ENCODE measurements around the gene RTKN. TPM values are rescaled to one million over a fixed set of nuclear protein-coding genes. Genes with fewer than 3 reads are reported as not detected.
"Not testable (repeated sequence)": the region's sequence is repeated elsewhere in the genome, so short reads cannot be mapped to it uniquely, and the experiment has no call there.

Gene RTKN
- total RNA-seq, 2 donors from 2014 or later = 83.6 to 117 TPM

DNA sequence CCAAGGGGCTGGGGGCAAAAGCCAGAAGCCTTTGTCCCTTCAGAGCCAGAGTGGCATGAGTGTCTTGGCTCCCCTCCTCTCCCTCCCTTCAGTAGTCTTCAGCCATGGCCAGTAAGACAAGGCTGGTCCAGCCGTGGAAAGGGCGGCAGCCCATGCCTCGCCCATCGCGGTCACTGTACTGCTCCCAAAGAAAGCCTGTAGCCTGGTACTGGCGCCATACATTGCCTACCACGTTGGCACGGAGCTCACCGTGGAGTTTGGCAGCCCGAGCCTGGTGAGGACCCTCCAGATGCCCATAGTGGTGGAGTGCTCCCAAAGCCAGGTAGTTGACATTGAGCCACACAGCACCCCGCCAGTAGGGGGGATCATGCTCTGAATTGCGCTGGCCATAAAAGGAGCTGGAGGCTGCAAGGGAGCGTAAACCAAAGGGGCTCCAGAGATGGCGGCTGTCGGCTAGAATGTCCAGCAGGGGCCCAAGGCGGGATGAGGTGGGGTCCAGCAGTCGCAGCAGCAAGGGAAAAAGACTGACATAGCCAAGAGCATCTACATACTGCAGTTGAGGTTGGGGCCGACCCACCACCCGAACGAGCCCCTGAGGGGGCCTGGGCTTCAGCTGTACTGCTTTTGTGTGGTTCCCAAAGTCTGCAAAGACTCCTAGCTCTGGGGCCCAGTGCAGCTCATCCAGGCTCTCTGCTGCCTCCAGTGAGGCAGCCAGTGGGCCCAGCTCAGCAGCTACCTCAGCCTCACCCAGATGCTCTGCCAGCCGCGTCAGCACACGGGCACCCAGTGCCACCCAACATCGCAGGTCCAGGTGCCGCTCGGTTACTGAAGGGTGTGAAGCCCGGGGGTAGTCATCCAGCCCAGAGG, 19.7 kb upstream of the RTKN start:
- H3K4me3 Mint-ChIP-seq = no peak overlapping the region
- H3K36me3 ChIP-seq (ENCODE audit: control insufficient read depth, insufficient read depth, low read length) = peaks cover 28% of the 10 kb centered on the region
- H3K4me1 ChIP-seq (ENCODE audit: control insufficient read depth, insufficient read depth, low read length) = no peaks in the 10 kb centered on the region
- H3K9me3 Mint-ChIP-seq = no peaks in the 10 kb centered on the region
- H3K4me3 ChIP-seq (ENCODE audit: low read length) = no peak overlapping the region
- TF ChIP-seq, protein P1, sequence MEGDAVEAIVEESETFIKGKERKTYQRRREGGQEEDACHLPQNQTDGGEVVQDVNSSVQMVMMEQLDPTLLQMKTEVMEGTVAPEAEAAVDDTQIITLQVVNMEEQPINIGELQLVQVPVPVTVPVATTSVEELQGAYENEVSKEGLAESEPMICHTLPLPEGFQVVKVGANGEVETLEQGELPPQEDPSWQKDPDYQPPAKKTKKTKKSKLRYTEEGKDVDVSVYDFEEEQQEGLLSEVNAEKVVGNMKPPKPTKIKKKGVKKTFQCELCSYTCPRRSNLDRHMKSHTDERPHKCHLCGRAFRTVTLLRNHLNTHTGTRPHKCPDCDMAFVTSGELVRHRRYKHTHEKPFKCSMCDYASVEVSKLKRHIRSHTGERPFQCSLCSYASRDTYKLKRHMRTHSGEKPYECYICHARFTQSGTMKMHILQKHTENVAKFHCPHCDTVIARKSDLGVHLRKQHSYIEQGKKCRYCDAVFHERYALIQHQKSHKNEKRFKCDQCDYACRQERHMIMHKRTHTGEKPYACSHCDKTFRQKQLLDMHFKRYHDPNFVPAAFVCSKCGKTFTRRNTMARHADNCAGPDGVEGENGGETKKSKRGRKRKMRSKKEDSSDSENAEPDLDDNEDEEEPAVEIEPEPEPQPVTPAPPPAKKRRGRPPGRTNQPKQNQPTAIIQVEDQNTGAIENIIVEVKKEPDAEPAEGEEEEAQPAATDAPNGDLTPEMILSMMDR (conservative IDR thresholded peaks at IDR 0.05) = peak; percentile 67
- no peaks in the 10 kb centered on the region for H3K27me3 Mint-ChIP-seq (ENCODE audit: insufficient read depth)
- peaks cover 19% of the 10 kb centered on the region for H3K4me1 Mint-ChIP-seq
- peaks cover 27% of the 10 kb centered on the region for H3K36me3 Mint-ChIP-seq (ENCODE audit: low read depth)
- no peak overlapping the region for H3K9ac ChIP-seq (ENCODE audit: extremely low read depth, low read length, poor library complexity, severe bottlenecking)
- no peaks in the 10 kb centered on the region for H3K27me3 ChIP-seq (ENCODE audit: control insufficient read depth, insufficient read depth, low read length, poor library complexity, severe bottlenecking)
- peak overlapping the region; percentile 35 for H3K27ac Mint-ChIP-seq
- H3K27ac ChIP-seq (ENCODE audit: low read depth, low read length) = no peak overlapping the region
- H3K9me3 ChIP-seq (ENCODE audit: control insufficient read depth, low read length) = no peaks in the 10 kb centered on the region
- whole genome bisulfite sequencing, 2 experiments (ENCODE audit: insufficient coverage in 1 of 2, insufficient read length in 1 of 2) = 92 to 96% methylated on average over 25 to 27 of the region's 27 CpGs
- DNase-seq = peak; percentile 86

DNA sequence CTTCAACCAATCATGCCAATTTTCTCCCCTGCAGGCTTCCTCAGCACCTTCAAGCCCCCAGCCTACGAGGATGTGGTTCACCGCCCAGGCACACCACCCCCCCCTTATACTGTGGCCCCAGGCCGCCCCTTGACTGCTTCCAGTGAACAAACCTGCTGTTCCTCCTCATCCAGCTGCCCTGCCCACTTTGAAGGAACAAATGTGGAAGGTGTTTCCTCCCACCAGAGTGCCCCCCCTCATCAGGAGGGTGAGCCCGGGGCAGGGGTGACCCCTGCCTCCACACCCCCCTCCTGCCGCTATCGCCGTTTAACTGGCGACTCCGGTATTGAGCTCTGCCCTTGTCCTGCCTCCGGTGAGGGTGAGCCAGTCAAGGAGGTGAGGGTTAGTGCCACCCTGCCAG, 18.4 kb upstream of the RTKN start:
- WGBS, 2 experiments (ENCODE audit: insufficient coverage in 1 of 2, insufficient read length in 1 of 2) = 96 to 100% methylated on average over 1 to 10 of the region's 10 CpGs
- peaks cover 27% of the 10 kb centered on the region for H3K36me3 Mint-ChIP-seq (ENCODE audit: low read depth)
- not testable (repeated sequence) for H3K4me1 ChIP-seq (ENCODE audit: control insufficient read depth, insufficient read depth, low read length); H3K27me3 Mint-ChIP-seq (ENCODE audit: insufficient read depth); H3K27ac ChIP-seq (ENCODE audit: low read depth, low read length); H3K4me3 Mint-ChIP-seq; DNase-seq; H3K9me3 Mint-ChIP-seq; H3K4me3 ChIP-seq (ENCODE audit: low read length); H3K27me3 ChIP-seq (ENCODE audit: control insufficient read depth, insufficient read depth, low read length, poor library complexity, severe bottlenecking); H3K9ac ChIP-seq (ENCODE audit: extremely low read depth, low read length, poor library complexity, severe bottlenecking); H3K27ac Mint-ChIP-seq; H3K9me3 ChIP-seq (ENCODE audit: control insufficient read depth, low read length)
- peaks cover 29% of the 10 kb centered on the region for H3K4me1 Mint-ChIP-seq
- peaks cover 28% of the 10 kb centered on the region for H3K36me3 ChIP-seq (ENCODE audit: control insufficient read depth, insufficient read depth, low read length)

DNA sequence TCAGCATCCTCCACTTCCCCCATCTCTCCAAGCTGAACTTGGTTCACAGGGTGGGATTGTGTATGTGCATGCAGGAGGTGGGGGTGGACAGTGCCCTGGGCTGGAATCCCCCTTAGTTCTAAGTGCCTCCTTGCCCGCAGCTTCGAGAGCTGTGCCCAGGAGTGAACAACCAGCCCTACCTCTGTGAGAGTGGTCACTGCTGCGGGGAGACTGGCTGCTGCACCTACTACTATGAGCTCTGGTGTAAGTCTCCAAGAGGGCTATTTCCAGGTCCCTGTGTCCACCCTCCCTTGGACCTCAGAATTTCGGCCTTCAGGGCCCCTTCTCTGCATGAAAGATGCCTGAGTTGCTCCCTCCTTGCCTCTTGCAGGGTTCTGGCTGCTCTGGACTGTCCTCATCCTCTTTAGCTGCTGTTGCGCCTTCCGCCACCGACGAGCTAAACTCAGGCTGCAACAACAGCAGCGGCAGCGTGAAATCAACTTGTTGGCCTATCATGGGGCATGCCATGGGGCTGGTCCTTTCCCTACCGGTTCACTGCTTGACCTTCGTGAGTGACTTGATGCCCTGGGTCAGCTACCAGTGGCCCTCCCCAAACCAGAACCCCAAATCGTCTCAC, 17.9 kb upstream of the RTKN start:
- not testable (repeated sequence) for H3K9ac ChIP-seq (ENCODE audit: extremely low read depth, low read length, poor library complexity, severe bottlenecking)
- 89 to 90% methylated on average over 6 to 13 of the region's 13 CpGs for WGBS, 2 experiments (ENCODE audit: insufficient coverage in 1 of 2, insufficient read length in 1 of 2)
- peak overlapping the region; percentile 93 for H3K4me3 ChIP-seq (ENCODE audit: low read length)

DNA sequence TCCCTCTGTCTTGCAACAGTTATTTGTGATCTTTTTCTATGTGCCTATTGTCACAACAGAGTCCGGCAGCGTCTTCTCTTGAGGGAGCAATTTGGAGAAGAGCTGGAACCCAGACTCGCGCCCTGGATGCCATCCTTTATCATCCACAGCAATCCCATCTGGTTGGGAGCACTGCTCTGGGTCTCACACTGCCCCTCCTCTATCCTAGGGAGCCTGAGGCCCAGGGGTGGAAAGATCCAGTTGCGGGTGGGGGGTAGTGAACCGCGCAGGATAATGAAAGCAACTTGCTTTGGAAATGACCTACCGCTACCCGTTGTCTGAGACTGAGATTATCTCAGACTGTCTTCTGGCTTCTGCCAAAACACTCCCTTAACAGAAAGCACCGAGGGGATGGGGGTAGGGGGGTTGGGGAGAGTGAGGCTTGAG, 17.2 kb upstream of the RTKN start:
- WGBS, 2 experiments (ENCODE audit: insufficient coverage in 1 of 2, insufficient read length in 1 of 2) = 0 to 17% methylated on average over 2 to 10 of the region's 10 CpGs
- TF ChIP-seq, protein P1 (conservative IDR thresholded peaks at IDR 0.05) = no peak
- Mint-ChIP-seq H3K27ac (peak overlapping the region; percentile 94), H3K4me1 (peaks cover 27% of the 10 kb centered on the region), H3K36me3 (ENCODE audit: low read depth) (peaks cover 27% of the 10 kb centered on the region), H3K9me3 (no peaks in the 10 kb centered on the region), H3K4me3 (peak overlapping the region; percentile 83), H3K27me3 (ENCODE audit: insufficient read depth) (no peaks in the 10 kb centered on the region)
- no peaks in the 10 kb centered on the region for H3K27me3 ChIP-seq (ENCODE audit: control insufficient read depth, insufficient read depth, low read length, poor library complexity, severe bottlenecking)
- DNase-seq = no peak
- H3K4me1 ChIP-seq (ENCODE audit: control insufficient read depth, insufficient read depth, low read length) = no peaks in the 10 kb centered on the region
- H3K9ac ChIP-seq (ENCODE audit: extremely low read depth, low read length, poor library complexity, severe bottlenecking) = peak overlapping the region; percentile 67
- peak overlapping the region; percentile 93 for H3K4me3 ChIP-seq (ENCODE audit: low read length)
- peak overlapping the region; percentile 77 for H3K27ac ChIP-seq (ENCODE audit: low read depth, low read length)
- H3K36me3 ChIP-seq (ENCODE audit: control insufficient read depth, insufficient read depth, low read length) = peaks cover 28% of the 10 kb centered on the region
- H3K9me3 ChIP-seq (ENCODE audit: control insufficient read depth, low read length) = no peaks in the 10 kb centered on the region

More for the DNA sequence above, 17.9 kb upstream of the RTKN start:
- not testable (repeated sequence) for DNase-seq; H3K27ac ChIP-seq (ENCODE audit: low read depth, low read length); H3K9me3 Mint-ChIP-seq; H3K27me3 ChIP-seq (ENCODE audit: control insufficient read depth, insufficient read depth, low read length, poor library complexity, severe bottlenecking); H3K4me1 ChIP-seq (ENCODE audit: control insufficient read depth, insufficient read depth, low read length); H3K9me3 ChIP-seq (ENCODE audit: control insufficient read depth, low read length); H3K27me3 Mint-ChIP-seq (ENCODE audit: insufficient read depth)
- peak overlapping the region; percentile 75 for H3K27ac Mint-ChIP-seq
- peak overlapping the region; percentile 83 for H3K4me3 Mint-ChIP-seq
- peaks cover 27% of the 10 kb centered on the region for H3K36me3 Mint-ChIP-seq (ENCODE audit: low read depth)
- H3K36me3 ChIP-seq (ENCODE audit: control insufficient read depth, insufficient read depth, low read length) = peaks cover 28% of the 10 kb centered on the region
- peaks cover 29% of the 10 kb centered on the region for H3K4me1 Mint-ChIP-seq
